ENCODE data around the gene CCL11.

The CCL11 gene

GRCh38 chr17:34257986-34258326 lies 27.6 kb upstream of the CCL11 start:
- DNase-seq: no peak

DNA sequence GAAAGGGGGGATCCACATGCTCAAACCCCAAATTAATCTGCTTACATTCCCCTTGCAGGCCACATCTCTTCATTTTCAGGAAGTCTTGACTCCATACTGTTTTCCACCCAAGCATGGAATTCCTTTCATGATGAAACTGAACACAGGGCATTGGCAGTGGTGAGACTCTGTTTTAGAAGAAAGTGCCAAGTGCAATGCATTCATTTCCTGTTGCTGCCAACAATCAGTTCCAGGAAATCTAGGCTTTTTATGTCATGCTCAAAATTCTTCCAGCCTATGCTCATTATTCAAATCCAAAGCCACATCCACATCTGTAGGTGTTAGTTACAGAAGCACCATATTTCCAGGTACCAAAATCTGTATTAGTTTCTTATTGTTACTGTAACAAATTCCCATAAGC lies 26.4 kb upstream of the CCL11 start:
- no peak for DNase-seq

DNA sequence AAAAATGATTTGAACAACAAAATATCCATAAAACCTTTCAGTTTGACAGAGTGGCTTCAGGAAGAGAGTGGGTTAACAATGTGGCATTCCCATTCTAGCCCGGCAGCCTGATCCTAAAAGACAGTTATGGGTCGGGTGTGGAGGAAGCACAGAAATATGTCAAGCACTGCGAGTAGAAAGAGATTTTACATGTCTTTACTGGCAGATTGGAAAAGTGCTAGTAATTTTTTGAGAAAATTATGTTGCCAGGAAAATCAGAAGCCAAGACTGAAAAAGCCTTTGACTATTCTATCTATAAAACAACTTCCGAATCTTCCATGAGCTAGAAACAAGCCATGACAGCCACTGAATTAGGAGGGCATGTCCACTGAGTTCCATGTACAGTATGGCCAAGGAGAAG lies 24.7 kb upstream of the CCL11 start:
- no peak for DNase-seq

DNA sequence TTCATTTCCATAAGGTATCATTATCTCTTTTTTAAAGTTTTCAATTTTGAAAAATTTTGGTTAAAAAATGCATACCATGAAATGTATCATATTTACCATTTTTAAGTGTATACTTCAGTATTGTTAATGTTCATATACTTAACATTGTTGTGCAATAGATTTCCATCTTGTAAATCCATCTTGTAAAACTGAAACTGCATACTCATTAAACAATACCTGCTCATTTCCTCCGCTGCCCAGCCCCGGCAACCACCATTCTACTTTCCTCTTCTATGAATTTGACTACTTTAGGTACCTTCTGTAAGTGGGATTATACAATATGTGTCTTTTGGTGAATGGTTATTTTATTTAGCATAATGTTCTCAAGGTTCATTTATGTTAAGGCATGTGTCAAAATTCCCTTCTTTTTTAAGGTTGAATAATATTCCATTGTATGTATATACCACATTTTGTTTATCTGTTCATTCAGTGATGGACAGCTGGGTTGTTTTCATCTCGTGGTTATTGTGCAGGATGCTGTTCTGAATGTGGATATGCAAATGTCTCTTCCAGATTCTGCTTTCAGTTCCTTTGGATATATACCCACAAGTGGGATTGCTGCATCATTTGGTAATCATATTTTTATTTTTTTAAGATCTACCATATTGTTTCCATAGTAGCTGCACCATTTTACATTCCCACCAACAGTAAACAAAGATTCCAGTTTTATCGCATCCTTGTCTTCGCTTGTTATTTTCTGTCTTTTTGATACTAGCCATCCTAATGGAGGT lies 23.8 kb upstream of the CCL11 start:
- DNase-seq: no peak

- no peak for DNase-seq
Measured at GRCh38 chr17:34265711-34266110, 19.8 kb upstream of the CCL11 start.

DNA sequence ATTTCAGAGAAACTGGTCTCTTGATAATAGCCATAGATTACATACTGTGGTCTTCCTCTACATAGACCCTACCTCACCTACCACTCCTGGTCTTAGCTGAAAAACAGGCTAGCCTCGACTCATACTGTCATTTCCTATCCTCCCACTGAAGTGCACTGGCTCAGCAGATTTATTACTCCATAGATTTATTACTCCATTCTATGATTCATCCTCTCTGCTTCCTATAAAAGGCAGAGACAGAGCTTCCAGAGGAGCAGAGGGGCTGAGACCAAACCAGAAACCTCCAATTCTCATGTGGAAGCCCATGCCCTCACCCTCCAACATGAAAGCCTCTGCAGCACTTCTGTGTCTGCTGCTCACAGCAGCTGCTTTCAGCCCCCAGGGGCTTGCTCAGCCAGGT lies 15.6 kb upstream of the CCL11 start, which contains the start of gene CCL7:
TSS of gene CCL7 (plus strand) at position 253 of the 400 bp plus-strand sequence. CDS start at position 323, 70 bp downstream.
- DNase-seq: no peak

DNA sequence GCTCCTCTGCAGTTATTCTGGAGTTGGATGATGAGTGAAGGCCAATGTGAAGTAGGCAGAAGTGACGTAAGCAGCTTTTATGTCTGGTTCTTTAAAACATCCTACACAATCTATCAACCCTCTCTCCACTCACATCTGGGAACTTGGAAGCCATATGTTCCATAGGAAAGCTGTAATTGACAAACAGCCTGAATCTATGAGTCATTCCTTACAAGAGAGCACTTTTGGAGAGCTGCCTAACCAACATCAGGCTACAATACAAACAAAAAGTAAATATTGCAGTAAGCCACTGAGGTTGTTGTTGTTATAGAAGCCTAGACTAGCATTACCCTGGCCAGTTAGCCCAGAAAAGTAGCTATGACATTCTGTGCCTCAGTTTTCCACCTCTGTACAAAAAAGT lies 9.7 kb upstream of the CCL11 start:
- no peak for DNase-seq

GRCh38 chr17:34276826-34277225 lies 8.7 kb upstream of the CCL11 start:
- no peak for DNase-seq

DNA sequence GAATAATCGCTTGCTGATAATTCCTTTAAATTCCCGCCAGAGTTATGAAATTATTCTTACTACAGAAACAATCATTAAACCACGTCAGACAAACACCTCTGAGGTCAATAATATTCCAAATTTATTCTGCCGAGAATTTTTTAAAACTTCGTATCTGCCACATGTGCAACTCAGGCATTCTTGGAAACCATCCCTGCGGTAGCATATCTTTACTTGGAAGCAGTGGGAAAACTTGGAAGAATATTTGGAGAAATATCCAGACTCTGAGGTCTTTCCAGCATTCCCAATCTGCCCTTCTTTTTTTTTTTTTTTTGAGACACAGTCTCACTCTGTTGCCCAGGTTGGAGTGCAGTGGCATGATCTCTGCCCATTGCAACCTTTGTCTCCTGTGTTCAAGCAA lies 2.0 kb upstream of the CCL11 start:
- no peak for DNase-seq

DNA sequence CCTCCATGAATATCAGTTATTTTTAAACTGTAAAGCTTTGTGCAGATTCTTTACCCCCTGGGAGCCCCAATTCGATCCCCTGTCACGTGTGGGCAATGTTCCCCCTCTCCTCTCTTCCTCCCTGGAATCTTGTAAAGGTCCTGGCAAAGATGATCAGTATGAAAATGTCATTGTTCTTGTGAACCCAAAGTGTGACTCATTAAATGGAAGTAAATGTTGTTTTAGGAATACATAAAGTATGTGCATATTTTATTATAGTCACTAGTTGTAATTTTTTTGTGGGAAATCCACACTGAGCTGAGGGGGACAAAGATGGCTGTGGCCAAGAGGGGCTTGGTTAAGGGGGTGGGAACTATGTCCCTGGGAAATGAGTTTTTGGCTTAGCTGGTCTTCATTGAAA lies 2.3 kb downstream of the CCL11 start:
- DNase-seq: no peak

DNA sequence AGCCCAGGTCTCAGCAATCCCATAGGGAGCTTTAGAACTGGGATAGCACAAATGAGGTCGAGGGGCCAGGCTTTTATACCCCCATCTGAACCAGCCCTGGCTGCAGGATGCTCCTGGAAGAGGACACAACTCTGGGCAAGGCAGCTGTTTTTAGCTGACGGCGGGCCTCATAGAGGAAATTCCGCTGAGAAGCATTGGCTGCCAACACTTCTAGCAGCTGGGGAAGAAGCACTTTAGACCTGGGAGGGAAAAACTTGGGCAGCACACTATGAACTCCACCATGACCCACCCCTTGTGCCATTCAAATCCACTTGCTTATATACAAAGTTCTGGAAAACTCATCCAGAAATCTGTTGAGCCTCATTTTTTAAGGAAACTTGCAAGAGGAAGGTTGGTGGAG lies 5.0 kb downstream of the CCL11 start:
- no peak for DNase-seq

DNA sequence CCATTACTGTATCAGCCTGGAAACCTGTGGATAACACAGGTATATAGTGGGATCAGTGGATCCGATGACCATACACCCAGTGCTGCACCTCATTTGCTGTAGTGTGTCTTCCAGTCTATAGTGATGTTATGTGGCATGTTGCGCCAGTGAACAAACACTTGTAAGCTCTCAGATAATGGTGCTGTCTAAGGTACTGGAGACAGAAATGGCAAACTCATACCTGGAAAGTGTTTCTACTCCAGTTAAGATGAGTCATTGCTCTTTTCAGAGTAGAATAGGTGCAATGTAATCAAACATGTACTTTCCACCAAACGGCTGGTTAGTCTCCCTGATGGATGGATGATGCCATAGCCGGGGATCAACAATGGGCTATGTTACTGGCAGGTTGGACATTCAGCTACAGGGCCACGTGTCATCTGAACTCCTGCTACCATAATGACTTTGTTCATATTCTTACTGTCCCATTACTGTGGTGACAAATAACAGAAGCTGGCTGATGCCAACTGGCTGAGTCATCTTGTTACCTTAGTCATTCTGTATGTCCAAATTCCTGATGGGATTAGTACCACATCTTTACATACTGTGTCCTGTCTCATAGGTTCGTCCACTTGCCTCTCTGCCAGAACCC lies 6.3 kb downstream of the CCL11 start:
- DNase-seq: no peak

- no peak for DNase-seq
Measured at GRCh38 chr17:34299027-34299426, 13.5 kb downstream of the CCL11 start.

- DNase-seq: no peak
Measured at GRCh38 chr17:34299956-34300577, 14.5 kb downstream of the CCL11 start.

DNA sequence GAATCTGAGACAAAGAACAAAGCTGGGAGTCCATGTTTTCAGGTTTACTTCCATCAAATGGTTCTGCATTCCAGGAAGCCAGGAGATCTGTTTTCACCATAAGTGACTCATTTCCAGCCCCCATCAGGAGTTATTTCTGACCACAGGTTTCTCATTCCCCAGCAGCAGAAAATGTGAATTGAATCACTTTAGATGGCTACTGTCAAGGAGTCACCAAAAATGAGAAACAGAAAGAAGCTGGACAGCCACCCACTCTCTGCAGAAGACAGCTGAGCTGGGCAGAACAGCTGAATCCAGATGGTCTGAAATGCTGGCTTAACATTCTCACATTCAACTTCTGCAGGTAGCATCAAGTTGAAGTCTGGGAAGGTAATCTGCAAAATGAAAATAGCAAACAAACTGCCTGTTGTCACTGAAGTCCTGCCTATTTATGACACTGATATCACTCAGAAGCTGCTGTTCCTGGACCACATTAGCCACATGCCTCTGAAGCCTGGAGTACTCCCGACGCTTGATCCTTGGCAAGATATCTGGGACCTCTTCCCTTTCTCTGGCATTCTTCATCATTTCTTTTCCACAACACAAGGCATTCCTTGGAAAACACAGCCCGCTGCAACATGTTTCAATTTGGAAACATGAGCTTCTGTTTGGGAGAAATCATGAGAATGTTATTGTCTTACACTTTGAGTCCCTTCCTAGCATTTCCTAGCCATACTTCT lies 15.3 kb downstream of the CCL11 start:
- DNase-seq: no peak

GRCh38 chr17:34301986-34302385 lies 16.4 kb downstream of the CCL11 start:
- DNase-seq: no peak

GRCh38 chr17:34302636-34303035 lies 17.1 kb downstream of the CCL11 start:
- no peak for DNase-seq

GRCh38 chr17:34303606-34304005 lies 18.1 kb downstream of the CCL11 start:
- no peak for DNase-seq

DNA sequence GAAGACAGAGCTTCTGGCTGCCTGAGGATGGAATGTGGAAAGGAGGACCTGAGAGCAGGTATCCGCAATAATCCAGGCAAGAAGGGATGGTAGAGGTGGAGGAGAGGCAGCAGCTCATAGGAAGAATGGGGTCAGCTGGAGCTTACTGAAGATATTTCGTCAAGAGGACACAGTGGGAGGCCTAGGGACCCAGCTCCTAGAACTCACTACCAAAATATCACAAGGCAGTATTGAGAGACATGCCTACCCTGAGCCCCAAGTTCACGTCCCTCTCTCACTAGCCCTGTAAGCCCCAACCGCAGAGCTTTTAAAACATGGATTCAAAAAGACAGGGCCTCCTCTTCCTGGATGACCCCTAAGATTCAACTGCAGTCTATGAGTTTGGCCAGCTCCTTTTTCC lies 19.5 kb downstream of the CCL11 start:
- DNase-seq: no peak

GRCh38 chr17:34305606-34306005 lies 20.1 kb downstream of the CCL11 start:
- DNase-seq: no peak

- no peak for DNase-seq
Measured at GRCh38 chr17:34306466-34306865, 20.9 kb downstream of the CCL11 start.

DNA sequence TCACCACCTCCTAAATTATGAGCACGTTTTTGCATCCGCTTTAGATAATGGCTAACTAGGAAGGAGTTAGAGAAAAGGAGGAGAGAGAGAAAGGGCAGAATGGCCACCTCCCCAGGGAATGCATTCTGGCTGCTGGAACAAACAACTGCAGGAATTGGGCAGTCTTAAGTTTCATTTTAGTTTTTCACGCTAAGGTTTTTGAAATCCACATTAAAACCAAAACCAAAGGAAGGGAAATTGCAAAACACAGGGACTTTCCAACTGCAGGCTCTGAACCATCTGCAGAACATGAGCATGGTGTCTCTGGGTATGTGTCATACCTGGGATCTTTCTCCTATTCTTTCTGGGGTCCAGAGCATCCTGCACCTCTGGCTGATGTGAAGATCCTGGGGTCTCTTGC lies 21.6 kb downstream of the CCL11 start:
- no peak for DNase-seq

GRCh38 chr17:34308371-34308770 lies 22.8 kb downstream of the CCL11 start:
- no peak for DNase-seq

DNA sequence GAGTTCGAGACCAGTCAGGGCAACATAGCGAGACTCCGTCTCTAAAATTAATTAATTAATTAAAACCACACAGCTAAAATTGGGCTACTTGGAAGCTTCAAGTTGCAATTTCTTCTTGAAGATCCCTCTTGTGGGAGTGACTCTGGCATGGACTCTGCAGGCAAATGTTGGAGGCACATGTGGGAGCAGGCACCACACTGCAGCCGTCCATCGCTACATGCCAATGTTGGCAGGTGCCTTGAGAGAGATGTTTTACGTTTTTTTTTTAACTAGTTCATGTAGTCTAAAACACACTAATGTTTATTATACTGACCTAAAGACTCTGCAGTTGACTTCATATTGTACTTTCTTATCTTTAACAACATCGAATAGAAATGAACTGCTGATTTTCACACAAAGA lies 25.7 kb downstream of the CCL11 start:
- DNase-seq: no peak

Data from NCI-H2081 (cell line).